ENCODE results near the gene CACNA1C.

GRCh38 chr12:2329661-2330210 lies 276.9 kb downstream of the CACNA1C start:
- TF ChIP-seq CTCF (conservative IDR thresholded peaks at IDR 0.05; ENCODE audit: low read length) (no peak), EZH2phosphoT487 (IDR thresholded peaks at IDR 0.05; ENCODE audit: borderline replicate concordance, low read depth, low read length) (no peak)
